PC-3 (cell line): ENCODE measurements around the gene GREB1L.

Experiments used
- CTCF ChIP-seq: fragments of 300-600 bp; sonication (generic); conservative IDR thresholded peaks from 2 replicates; pipeline ENCODE4 v1.5.1; 2017; ENCODE audit warnings: antibody characterized with exemption, low read depth, mild to moderate bottlenecking, low read length
- EZH2 ChIP-seq: fragments of 300-600 bp; sonication (generic); IDR thresholded peaks from one replicate; pipeline ENCODE4 v1.6.1; 2017; ENCODE audit warnings: antibody characterized with exemption, mild to moderate bottlenecking, low read length; ENCODE audit not compliant: unreplicated experiment

GRCh38 chr18:21300908-21301200 is 58.8 kb downstream of the GREB1L start:
- no peak for TF ChIP-seq CTCF
- TF ChIP-seq EZH2, result no peak
